Kasumi-1 (cell line): ENCODE measurements around the gene CAMK2A.
A peak's percentile ranks its signal among the peaks of the same experiment; 100 is the strongest.

Experiments
- DNase-seq, 2 experiments: peaks; one replicate each; lab custom pipeline; 2025; lab: John Stamatoyannopoulos, UW

CAMK2A gene

DNA sequence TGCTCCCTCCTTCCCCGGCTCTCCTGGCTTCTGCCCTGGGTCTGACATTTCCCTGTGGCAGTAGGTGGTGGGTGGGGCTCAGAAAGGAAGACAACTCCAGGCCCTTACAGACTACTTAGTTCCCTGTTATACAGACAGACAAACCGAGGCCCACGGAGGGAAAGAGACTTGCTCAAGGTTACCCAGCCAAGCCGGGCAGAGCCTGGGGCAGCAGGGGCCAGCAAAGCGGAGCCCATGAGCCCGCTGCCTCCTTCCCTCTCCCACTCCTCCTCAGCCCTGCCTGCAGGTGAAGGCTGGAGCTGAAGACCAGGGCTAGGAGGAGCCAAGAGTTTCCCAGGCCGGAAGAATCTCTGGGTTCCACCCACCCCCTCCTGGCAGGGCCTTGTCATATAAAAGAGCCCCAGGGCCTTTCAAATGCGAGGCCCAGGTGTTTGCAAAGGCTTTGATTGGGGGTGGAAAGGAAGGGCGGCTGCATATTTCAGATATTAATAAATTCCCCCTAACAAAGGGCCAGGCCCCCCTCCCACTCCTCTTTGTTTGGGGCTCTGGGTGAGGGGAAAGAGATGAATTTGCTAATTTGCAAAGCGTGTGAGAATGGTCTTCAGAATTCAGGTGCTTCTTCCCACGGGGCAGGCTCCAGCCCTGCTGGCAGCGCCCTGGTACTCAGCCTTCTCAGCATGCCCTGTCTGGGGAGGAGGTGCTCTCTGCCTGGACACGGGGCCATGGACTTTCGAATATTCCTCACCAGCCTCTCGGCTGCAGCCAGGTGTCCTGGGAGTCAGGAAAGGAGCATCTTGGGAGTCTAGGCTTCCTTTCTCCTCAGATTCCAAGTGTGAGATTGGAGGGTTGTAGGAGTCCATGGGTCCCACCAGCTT, 78.2 kb downstream of the CAMK2A start:
- DNase-seq: no peak

DNA sequence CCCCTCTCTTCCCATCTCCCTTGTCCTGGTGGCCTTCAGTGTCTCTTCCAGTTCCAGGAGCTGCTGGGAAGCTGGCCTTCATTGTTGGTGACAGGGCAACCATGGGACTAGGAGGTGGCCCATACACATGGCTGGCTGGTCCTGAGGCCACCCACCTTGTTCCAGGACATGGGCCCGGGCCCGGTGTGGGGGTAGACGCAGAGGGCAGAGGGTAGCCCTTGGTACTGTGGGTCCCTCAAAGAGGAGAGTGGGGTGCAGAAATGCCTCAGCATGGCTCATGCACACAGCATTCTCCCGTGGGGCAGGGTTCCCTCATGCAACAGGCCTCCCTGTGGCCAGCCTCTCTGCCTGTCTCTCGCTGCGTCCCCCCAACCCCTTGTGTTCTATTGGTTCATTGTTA, 78.9 kb downstream of the CAMK2A start:
- DNase-seq: no peak

DNA sequence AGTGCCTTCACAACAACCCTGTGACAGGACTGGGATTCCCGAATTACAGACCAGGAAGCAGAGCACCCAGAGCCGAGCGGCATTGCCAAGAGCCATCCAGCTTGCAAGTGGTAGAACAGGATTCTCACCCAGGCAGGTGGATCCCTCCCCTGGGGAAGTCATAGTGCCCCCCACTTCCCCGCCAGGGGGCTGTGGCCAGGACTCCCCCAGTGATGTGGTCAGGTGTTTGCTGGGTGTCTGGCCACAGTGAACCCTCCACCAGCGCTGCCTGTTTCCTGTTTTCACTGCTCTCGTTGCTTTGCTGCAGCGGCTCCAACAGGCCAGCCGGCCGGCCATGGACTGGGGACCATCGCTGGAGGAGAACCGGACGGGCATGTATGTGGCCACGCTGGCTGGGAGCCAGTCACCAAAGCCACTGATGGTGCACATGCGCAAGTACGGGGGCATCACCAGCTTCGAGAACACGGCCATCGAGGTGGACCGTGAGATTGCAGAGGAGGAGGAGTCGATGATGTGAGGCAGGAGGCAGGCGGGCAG, 80.4 kb downstream of the CAMK2A start:
- peak; percentile 64 to 89 for DNase-seq

DNA sequence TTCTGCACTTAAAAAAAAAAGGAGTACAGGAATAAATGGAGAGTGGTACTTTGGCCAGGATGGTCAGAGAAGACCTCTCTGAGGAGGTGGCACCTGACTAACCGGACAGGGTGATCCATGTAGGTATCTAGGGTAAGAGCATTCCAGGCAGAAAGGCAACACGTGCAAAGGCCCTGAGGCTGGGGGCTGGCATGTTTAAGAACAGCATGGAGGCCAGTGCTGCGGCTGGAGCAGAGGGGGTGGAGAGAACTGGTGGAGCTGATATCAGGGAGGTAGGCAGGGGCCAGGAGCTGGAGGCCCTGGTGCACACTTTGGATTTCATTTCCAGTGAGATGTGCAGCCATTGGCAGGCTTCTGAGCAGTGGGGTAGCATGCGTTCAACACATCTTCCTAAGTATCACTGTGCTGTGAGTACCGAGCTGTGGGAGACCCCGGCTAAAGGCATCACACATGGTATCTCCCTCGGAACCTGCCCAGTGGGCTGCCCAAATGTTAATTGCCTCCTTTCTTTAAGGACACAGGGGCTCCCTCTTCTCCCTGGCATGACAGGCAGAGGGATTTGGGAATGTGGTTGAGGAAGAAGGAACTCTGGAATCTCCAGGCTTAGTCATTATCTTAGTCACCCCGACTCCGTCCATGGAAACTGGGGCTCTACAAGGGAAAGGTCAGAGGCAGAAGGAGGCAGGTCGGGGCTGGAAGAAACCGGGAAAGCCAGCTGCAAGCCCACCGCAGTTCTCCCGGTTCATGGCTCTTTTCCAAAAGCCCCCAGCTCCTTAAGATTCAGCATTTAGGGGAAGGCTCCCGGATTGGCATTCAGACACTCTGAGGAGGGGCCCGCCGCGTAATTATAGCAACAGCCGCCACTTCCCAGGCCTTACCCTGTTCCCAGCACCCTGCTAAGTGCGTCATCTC, 81.1 kb downstream of the CAMK2A start:
- no peak for DNase-seq

DNA sequence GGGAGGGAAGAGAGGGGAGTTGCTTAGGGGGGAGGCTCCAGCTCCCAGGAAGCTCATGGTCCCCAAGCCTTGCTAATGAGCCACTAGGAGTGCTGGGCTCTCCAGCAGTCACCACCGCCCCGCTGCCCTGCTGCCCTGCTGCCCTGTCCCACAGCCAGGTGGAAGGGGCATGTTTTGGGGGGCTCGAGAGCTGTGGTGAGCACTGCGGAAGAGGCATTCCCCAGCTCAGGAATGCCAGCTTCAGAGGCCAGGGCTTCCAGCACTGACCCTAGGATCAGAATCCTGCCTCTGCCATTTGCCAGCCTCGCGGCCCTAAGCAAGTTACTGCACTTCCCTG, 82.8 kb downstream of the CAMK2A start:
- DNase-seq: no peak

DNA sequence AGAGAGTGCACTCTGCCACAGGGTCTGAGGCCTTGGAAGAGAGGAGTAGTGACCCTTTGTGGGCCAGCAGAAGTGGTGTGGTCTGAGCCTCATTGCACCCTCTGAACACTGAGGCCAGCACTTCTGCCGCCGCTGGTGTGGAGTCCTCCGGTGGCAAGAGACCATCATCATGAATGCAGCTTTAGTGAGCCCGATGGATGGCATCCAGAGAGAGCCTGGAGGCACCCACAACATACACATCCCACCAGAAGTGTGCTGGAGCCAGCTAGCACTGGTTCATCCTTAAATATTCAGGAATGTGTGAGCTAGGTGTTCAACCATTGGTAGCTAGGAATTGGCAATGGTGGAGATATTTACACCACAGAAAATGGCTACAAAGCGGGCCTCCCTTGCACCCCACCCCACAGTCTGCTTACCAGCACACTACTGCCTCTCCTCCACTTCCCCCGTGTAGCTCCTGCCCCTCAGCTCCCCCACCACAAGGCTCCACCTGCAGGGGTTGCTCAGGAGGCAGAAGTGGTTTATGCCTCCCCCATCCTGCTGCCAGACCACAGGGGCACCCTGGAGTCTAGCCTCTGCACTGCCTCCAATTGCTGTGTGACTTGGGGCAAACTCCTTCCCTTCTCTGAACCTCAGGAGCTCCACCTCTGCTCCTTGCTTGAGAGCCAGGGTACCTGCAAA, 83.3 kb downstream of the CAMK2A start:
- peak; percentile 23 to 39 for DNase-seq

DNA sequence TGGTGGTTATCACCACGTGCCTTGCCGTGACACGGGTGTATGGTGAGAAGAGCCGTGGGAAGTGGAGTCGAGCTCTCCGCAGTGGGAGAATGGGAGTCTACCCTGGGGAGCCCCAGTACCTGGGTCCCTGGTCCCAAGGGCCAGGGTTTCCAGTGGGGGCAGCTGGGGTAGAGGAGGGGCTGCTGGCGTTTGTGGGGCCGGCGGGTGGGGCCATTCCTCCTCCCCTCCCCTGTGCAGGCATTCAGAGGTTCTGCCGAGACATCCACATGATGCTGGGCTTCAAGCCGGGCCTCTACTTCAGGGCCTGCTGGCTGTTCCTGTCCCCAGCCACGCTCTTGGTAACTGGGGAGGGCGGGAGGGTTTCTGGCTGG, 85.0 kb downstream of the CAMK2A start:
- no peak for DNase-seq

DNA sequence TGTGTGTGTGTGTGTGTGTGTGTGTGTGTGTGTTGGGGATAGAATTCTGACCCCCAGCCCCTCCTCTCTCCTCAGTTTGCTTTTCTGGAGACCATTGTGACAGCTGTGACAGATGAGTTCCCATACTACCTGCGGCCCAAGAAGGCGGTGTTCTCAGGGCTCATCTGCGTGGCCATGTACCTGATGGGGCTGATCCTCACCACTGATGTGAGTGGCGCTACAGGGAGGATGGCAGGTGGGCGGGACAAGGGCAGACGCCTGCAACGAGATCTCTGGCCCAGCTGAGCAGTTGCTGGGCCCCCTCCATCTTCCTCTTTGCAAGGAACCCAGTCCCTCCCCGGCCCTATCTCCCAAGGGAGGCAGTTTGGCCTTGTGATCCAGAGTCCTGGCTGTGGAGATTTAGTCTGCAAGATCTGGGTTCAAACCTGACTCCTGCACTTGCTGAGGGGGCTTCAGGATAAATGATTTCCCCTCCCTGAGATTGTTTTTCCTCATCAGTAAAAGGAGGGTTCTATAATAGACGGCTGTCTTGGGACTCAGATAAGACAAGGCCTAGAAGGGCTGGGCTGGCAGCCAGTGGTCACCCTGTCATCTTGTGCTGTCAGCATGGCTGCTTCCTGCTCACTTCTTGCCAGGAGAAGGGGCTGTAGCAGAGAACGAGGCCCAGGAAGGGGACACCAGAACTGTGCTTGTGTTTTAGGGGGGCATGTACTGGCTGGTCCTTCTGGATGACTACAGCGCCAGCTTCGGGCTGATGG, 85.6 kb downstream of the CAMK2A start:
- no peak for DNase-seq

DNA sequence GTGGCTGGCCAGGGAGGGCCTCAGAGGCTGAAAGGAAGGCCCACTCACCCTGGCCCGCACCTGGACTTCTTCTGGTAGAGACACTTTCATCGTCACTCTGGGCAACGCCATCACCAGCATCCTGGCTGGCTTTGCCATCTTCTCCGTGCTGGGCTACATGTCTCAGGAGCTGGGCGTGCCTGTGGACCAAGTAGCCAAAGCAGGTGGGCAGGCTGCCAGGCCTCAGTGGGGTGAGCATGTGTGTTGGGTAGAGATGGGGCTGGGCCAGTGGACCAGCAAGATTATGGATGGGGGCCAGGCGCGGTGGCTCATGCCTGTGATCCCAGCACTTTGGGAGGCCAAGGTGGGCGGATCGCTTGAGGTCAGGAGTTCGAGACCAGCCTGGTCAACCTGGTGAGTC, 87.1 kb downstream of the CAMK2A start:
- no peak for DNase-seq

DNA sequence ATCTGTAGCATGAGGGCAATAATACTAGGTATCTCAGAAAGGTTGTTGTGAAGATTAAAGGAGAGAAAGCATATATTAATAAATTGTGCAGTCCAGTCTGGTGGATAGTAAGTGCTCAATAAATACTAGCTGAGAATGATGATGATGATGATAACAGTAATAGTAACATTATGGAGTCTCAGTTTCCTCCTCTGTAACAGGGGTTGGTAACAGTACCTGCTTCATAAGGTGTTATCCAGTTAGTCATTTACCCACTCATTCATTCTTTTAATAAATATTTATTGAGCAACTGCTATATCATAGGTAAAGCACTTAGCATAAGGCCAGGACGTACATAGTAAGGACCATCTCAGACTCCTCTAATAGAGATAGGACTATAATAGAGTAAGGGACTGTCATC, 92.1 kb downstream of the CAMK2A start:
- DNase-seq: no peak

DNA sequence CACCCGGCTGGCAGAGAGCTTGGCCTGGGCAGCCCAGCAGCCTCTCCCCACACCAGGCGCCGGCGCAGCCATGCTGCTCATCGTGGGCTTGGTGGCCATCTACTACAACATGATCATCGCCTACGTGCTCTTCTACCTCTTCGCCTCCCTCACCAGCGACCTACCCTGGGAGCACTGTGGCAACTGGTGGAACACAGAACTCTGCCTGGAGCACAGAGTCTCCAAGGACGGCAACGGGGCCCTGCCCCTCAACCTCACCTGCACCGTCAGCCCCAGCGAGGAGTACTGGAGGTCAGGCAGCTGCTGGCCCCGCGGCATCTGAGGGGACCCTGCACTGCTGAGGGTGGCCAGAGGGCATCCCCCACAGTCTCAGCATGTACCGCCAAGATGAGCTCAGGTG, 92.6 kb downstream of the CAMK2A start:
- no peak for DNase-seq

DNA sequence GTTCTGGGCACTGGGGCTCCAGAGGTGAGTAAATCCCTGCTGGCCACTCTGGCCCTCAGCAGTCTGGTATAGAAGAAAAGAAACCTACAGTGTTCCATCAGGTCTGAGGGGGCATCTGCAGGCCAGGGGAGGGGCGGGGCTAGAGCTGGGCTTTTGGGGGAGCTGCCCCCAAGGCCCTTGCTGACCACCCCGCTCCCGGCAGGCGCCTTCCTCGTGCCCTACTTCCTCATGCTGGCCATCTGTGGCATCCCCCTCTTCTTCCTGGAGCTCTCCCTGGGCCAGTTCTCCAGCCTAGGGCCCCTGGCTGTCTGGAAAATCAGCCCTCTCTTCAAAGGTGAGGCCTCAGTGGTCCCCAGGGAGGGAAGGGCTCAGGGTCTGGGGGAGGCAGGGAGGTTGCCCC, 93.1 kb downstream of the CAMK2A start:
- no peak for DNase-seq

DNA sequence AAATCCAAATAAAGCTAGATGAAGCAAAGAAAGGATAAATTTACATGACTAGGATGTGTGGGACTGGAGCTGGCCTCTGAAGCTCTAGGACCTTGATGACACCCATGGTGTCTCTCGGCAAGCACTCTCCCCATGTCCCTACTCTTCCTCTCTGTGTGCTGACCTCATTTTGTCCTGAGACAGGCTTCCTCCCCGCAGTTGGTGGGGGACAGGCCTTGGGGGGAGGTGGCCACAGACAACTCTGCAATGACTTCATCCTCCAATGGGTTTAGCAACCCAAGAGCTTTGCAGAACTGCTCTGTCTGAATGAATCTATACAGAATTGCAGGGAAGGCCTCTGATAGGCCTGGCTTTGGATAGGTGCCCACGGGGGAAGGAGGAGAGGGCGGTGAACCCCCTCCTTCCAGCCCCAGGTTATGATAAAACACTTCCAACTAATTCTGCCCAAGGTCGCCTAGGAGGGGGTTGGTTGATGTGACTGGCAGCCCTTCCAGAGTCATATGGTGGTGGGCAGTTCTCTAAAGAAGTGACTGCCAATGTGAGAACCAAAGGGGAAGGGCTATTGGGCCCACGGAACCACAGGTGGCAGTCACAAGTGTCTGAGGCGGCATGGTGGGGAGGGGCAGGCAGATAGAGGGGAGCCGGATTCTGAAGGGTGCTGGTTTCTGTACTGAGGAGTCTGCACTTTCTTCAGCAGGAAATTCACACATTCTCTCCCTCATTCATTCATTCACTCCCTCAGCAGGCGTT, 93.7 kb downstream of the CAMK2A start:
- no peak for DNase-seq

DNA sequence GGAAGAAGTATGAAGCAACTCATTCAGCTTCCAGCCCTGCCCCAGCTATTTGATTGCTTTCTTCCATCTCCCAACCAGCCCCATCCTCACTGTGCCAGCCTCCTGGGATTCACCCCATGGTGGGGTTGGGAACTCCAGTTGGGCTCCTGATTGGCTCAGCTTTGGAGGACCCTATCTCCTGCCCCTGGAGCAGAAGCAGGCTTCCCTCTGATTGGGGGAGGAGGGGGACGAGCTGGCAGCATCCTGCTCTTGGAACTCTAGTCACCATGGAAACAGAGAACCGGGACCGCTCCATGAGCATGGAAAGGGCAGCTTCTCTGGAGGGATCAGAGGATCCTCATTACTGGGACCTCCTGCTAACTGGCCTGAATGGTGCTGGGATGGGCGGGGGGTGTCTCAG, 97.1 kb downstream of the CAMK2A start:
- DNase-seq: no peak

DNA sequence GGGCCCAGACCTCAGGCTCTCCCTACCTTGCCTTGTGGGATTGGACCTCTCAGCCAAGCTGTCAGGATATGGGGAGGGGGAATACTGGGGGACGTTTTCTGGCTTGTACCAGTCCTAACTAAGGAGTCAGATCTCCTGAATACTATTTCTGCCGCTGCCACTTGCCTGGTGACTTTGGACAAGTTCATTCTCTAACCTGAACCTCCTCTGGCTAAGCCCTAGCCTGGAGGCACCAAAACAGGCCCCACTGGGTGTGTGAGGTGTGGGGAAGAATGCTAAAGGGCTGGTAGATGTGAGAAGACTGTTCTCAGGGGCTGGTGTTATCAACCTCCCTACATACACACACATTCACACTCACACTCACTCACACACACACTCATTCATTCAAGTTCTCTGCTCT, 98.6 kb downstream of the CAMK2A start:
- no peak for DNase-seq

DNA sequence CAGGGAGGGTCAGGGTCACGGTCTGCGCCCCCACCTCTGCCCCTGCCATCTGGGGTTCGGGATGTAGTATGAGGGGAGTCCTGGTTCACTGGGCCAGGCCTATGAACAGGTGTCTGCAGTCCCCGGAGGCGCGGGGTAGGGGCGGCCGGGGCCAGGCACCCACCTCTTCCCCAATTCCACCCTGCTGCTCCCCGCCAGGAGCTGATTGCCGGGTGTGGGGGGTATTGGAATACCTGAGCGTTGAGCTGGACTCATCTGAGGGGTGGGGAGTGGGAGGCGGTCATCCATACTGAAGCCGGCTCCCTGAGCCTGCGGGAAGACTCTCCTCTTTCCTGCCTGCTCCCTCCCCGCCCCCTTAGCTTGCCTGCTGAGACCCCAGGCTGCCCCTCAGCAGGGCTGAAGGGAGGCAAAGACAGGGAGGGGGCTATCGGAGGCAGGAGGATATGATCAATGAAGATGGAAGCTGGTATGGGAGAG, 99.0 kb downstream of the CAMK2A start:
- no peak for DNase-seq

DNA sequence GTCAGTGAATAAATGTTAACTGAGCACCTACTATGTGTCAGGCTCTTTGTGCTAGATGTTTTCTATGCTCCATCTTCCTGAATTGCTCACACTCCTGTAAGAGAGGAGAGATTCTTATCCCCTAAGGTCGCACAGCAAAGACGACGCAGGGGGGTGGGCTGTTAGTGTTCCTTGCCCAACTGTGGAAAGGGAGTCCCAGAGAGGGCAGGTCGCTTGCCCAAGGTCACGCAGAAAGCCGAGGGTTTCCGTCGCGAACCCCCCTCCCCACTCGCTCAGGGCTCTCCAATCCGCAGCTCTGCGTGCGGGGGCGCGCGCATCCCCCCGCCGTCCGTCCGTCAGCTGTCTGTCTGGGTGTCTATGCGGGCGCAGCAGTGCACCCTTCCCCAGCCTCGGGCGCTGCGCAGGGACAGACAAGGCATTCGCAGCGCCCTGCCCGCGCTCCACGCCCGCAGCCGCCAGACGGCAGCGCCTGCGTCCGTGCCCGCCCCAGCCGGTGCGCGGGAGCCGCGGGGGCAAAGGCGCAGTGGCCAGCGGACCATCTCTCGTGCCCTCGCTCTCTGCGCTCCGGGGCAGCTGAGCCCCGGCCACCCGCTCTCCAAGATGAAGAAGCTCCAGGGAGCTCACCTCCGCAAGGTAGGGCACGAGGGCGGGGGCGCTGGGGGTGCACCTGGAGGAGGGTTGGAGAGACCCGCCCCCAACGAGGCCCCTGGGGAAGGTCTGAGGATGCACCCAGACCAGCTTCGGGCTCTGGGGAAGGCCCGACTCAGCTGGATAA, 99.7 kb downstream of the CAMK2A start, which contains the start of gene SLC6A7:
Gene SLC6A7, plus strand, starts transcription at position 335 of the 775 bp plus-strand sequence. Its CDS starts 266 bp downstream, at position 601.
- DNase-seq: no peak

DNA sequence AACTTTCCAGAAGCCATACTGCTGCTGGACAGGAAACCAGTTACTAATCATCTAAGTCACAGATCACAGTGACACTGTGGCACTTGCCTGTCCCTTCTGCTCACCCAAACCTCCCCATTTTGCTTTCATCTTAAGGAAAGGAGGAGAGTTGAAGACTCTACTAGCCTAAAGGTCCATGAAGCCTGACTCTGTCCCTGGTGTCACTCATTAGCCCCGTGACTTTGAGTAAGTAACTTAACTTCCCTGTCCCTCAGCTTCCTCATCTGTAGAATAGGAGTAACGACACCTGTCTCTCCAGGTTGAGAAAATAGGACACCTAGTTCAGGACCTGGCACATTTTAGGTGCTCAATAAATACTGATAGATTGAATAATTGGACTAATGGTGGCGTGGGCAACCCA, 100.2 kb downstream of the CAMK2A start:
- no peak for DNase-seq

DNA sequence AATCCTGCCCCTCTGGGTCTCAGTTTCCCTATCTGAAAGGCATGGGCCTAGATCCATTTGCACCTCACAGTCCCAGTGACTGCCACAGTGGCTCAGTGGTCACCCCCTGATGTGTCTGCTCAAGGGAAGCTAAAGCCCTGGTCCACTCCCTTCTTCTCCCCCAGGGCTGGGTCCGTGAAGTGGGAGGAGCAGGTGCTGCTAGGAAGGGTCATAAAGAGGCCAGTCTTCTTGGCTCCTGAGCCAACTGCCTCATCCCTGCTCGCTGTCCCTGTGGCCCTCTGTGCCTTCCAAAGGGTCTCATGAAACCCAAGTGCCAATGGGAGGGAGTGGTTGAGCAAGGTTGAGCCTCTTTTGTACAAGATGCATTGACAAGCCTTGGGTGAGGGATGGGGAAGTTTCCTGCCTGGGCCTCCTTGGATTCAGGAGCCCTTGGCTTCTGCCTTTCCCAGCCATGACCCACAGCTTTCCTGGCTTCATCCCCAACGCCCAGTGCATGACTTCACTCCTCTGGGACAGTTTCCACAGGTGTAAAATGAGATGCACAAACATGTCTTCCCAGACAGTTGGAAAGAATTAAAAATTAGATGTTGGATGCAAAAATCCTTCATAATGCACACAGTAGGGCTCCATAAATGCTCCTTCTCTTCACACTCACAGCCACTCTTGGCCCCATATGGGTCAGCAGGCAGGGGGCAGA, 101.3 kb downstream of the CAMK2A start:
- no peak for DNase-seq
